Astrocyte of the cerebellum (primary cell): ENCODE data around the gene TBCCD1.
A peak's percentile ranks its signal among the peaks of the same experiment; 100 is the strongest.
"Not testable (repeated sequence)": the region's sequence is repeated elsewhere in the genome, so short reads cannot be mapped to it uniquely, and the experiment has no call there.

Source experiments
- DNase-seq: peaks from one replicate; pipeline ENCODE4 v3.0.0-alpha.2; 2011; ENCODE audit warnings: low read depth
- H3K4me3 ChIP-seq: 2 replicates; pipeline ENCODE4 v1.5.1; 2011; ENCODE audit warnings: mild to moderate bottlenecking, low read depth, low read length, moderate library complexity
- in situ Hi-C: cut with HindIII; loops from 2 replicates; pipeline ENCODE4 v1.10.0; 2017; ENCODE audit warnings: low sequenced_read_pairs
- TF ChIP-seq, protein P1 (sequence below): IDR thresholded peaks from 2 replicates; pipeline ENCODE4 v1.5.1; 2012; ENCODE audit warnings: low read length, low read depth, moderate library complexity, mild to moderate bottlenecking; ENCODE audit errors: missing control alignments

TBCCD1 gene

DNA sequence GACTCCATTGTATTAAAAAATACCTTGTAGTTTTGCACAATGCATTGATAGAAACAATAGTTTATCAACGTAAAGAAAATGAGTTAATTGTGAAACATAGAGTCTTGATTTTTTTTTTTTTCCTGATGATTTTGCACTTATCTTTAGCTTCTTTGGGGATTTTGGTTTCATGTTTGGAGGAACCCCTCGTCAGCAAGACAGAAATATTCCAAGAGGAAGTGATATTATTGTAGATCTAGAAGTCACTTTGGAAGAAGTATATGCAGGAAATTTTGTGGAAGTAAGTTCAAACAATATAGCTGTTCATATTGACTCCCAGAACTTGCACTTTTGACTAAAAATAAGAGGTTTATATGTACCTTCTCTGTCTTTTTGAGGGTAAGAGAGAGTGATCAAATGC, 10.4 kb upstream of the TBCCD1 start:
- in situ Hi-C loops: no loop called here
- TF ChIP-seq, protein P1, sequence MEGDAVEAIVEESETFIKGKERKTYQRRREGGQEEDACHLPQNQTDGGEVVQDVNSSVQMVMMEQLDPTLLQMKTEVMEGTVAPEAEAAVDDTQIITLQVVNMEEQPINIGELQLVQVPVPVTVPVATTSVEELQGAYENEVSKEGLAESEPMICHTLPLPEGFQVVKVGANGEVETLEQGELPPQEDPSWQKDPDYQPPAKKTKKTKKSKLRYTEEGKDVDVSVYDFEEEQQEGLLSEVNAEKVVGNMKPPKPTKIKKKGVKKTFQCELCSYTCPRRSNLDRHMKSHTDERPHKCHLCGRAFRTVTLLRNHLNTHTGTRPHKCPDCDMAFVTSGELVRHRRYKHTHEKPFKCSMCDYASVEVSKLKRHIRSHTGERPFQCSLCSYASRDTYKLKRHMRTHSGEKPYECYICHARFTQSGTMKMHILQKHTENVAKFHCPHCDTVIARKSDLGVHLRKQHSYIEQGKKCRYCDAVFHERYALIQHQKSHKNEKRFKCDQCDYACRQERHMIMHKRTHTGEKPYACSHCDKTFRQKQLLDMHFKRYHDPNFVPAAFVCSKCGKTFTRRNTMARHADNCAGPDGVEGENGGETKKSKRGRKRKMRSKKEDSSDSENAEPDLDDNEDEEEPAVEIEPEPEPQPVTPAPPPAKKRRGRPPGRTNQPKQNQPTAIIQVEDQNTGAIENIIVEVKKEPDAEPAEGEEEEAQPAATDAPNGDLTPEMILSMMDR: no peak
- DNase-seq: no peak
- H3K4me3 ChIP-seq: no peak overlapping the region

GRCh38 chr3:186571644-186572013, 4.5 kb upstream of the TBCCD1 start:
- no peak for DNase-seq
- in situ Hi-C loops: no loop called here
- peak overlapping the region; percentile 96 for H3K4me3 ChIP-seq
- TF ChIP-seq, protein P1: no peak

- no peak for DNase-seq
- peak overlapping the region; percentile 96 for H3K4me3 ChIP-seq
- in situ Hi-C loops: no loop called here
- TF ChIP-seq, protein P1: no peak
Measured at GRCh38 chr3:186570941-186571643, 4.0 kb upstream of the TBCCD1 start.

DNA sequence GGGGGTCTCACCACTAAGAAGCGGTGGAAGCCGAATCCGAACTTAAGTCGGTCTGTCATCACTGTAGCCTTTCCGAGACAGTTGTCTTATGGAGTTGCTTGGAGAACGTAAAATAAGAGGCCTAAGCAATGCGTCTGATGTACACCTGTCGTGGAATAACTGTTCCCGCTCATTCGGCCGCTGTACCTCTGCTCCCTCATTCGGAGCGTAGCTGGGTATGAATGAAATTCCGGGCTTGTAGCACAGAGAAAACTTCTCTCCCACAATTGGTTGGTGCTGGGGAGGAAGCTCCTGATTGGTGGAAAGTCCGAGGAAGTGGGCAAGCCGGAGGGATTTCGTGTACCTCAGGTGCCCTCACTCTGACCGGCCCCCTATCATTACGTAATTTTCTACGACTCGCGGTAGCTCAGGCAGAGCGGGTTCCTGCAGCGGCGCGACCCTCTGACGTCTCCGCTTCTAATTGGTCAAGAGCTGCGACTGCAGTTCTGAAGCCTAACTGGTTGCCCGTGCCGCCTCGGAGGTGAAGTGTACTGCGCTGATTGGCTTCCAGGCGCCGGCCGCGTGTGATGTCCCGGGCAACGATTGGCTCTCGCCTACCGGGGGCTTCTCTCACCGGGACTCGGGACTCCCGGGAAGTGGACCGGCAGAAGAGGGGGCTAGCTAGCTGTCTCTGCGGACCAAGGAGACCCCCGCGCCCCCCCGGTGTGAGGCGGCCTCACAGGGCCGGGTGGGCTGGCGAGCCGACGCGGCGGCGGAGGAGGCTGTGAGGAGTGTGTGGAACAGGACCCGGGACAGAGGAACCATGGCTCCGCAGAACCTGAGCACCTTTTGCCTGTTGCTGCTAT, 3.2 kb upstream of the TBCCD1 start, which contains the start of gene DNAJB11:
TSS of gene DNAJB11 (plus strand) at position 625 of the 845 bp plus-strand sequence. CDS start at position 803, 178 bp downstream.
- TF ChIP-seq, protein P1: no peak
- DNase-seq: peak; percentile 100
- H3K4me3 ChIP-seq: peak within 1 kb of the TSS; percentile 96
- in situ Hi-C loops: no loop called here

DNA sequence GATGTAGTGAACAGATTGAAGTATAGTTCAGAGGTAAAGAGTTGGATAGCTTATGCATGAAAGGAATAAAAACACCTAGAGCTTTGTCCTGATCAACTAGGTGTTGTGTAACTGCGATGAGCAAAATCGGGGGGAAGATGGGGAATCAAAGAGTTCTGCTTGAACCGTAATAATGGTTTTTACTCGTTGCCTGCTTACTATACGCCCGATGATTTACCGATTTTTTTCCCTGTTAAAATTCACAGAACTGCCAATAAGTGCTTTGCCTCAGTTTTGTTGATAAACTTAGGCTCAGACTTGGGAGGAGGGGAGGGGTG, 2.6 kb upstream of the TBCCD1 start:
- no peak for DNase-seq
- TF ChIP-seq, protein P1: no peak
- in situ Hi-C loops: no loop called here
- peak overlapping the region; percentile 96 for H3K4me3 ChIP-seq

DNA sequence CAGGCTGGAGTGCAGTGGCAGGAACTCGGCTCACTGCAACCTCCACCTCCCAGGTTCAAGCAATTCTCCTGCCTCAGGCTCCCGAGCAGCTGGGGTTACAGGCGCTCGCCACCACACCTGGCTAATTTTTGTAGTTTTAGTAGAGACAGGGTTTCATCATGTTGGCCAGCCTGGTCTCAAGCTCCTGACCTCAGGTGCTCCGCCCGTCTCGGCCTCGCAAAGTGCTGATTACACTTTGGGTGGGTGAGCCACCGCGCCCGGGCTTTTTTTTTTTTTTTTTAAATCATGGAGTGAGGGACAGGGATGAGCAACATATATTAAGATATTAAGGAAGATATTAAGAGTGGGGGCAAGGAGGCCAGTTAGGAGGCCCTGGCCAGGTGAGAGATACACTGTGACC, 2.2 kb upstream of the TBCCD1 start:
- peak overlapping the region; percentile 96 for H3K4me3 ChIP-seq
- DNase-seq, in situ Hi-C loops: not testable (repeated sequence)

- TF ChIP-seq, protein P1: no peak
- in situ Hi-C loops: no loop called here
- peak overlapping the region; percentile 92 for H3K4me3 ChIP-seq
- DNase-seq: no peak
Measured at GRCh38 chr3:186566772-186567071, 417 bp downstream of the TBCCD1 start.
